Measurements from ENCODE around the gene CMYA5. TPM values are rescaled to one million over a fixed set of nuclear protein-coding genes. Genes with fewer than 3 reads are reported as not detected.

Gene CMYA5
- total RNA-seq, 1 experiment from 2014 or later = 0.81 TPM

DNA sequence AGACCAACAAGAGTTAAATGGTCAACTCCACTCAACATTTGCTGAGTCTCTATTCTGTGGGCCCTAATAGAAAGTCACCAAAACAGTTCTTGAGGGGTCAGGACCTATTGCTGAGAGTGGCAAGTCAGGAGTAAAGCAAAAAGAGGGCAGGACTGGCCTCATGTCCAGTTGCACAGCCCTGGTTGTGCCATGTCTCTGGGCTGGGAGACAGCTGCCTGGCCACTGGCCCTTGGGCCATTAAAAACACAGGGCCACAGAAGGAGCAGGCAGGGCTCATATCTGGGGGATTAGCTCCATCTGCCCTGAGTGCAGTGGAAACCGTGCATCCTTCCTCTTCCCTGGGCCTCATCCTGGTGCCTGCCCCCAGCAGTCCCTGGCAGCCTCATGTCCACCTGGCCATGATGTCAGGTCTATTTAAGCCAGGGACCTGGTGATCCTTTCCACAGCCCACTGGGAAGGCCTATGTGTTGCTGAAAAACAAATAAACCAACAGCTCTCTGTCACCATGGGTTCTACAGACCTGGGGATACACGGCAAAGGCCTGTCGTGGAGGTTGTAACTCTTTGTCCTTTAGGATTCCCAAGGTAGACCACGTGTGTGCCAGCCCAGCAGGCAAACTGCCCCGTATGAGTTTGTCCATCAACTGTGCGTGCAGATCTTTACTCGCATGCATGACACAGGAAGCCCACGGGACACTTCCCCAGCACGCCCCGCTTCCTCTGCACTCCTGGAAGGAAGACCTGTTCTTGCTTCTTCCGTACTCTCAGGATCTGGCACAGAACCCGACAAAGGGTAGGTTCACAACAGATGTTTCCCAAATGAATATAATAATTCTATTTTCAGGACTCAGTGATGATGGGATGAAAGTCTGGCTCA lies 152.6 kb downstream of the CMYA5 start:
- DNase-seq = no peak
- CTCF ChIA-PET = no interaction called here

DNA sequence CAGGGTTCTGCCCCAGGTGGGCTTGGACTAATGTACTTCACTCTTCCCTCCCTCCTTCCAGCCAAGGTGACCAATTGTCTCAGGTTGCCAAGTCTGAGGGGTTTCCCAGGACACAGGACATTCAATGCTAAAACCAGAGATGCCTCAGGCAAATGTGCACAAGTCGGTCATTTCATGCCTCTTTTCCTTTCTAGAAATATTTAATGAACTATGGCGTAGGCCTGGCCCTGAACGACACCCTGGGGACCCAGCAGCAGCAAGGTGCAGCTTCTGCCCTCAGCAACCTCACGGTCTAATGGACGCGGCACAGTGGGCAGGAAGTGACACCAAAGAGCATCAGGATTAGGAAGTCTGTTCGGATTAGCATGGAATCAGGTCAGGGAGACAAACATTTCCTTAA lies 153.4 kb downstream of the CMYA5 start:
- no peak for DNase-seq
- BruUV-seq (replicated peaks) = no TSS peak
- H3K27ac ChIP-seq = no peak overlapping the region
- H3K4me1 ChIP-seq (replicated peaks; ENCODE audit: insufficient read depth) = no peaks in the 10 kb centered on the region
- H3K9me3 ChIP-seq (ENCODE audit: insufficient read depth, low read depth) = no peaks in the 10 kb centered on the region
- no peak overlapping the region for H3K4me3 ChIP-seq
- H3K9me2 ChIP-seq (ENCODE audit: insufficient read depth) = no peaks in the 10 kb centered on the region
- intact Hi-C loops (cut with micrococcal nuclease; ENCODE audit: unreplicated experiment) = no loop called here
- POLR2A ChIA-PET (ENCODE audit: unreplicated experiment) = no interaction called here
- no peaks in the 10 kb centered on the region for H3F3A ChIP-seq (ENCODE audit: insufficient read depth, low read depth)
- H3K79me2 ChIP-seq (ENCODE audit: low read depth) = no peaks in the 10 kb centered on the region
- no peak overlapping the region for H2AFZ ChIP-seq
- no peak overlapping the region for H3K4me2 ChIP-seq
- no peaks in the 10 kb centered on the region for H3K36me3 ChIP-seq (ENCODE audit: low read depth)
- no peaks in the 10 kb centered on the region for H3K27me3 ChIP-seq (ENCODE audit: insufficient read depth, low read depth)
- CTCF ChIA-PET = no interaction called here
- TF ChIP-seq EZH2 (IDR thresholded peaks at IDR 0.05; ENCODE audit: low read depth) = no peak
- TF ChIP-seq, protein P1, sequence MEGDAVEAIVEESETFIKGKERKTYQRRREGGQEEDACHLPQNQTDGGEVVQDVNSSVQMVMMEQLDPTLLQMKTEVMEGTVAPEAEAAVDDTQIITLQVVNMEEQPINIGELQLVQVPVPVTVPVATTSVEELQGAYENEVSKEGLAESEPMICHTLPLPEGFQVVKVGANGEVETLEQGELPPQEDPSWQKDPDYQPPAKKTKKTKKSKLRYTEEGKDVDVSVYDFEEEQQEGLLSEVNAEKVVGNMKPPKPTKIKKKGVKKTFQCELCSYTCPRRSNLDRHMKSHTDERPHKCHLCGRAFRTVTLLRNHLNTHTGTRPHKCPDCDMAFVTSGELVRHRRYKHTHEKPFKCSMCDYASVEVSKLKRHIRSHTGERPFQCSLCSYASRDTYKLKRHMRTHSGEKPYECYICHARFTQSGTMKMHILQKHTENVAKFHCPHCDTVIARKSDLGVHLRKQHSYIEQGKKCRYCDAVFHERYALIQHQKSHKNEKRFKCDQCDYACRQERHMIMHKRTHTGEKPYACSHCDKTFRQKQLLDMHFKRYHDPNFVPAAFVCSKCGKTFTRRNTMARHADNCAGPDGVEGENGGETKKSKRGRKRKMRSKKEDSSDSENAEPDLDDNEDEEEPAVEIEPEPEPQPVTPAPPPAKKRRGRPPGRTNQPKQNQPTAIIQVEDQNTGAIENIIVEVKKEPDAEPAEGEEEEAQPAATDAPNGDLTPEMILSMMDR (conservative IDR thresholded peaks at IDR 0.05) = no peak
- no peaks in the 10 kb centered on the region for H4K20me1 ChIP-seq (ENCODE audit: insufficient read depth)

More for the DNA sequence above, 152.6 kb downstream of the CMYA5 start:
- H4K20me1 ChIP-seq (ENCODE audit: insufficient read depth) = no peaks in the 10 kb centered on the region
- H3K36me3 ChIP-seq (ENCODE audit: low read depth) = no peaks in the 10 kb centered on the region
- H3K9me3 ChIP-seq (ENCODE audit: insufficient read depth, low read depth) = no peaks in the 10 kb centered on the region
- intact Hi-C loops (cut with micrococcal nuclease; ENCODE audit: unreplicated experiment) = no loop called here
- H2AFZ ChIP-seq = no peak overlapping the region
- POLR2A ChIA-PET (ENCODE audit: unreplicated experiment) = no interaction called here
- TF ChIP-seq, protein P1 (conservative IDR thresholded peaks at IDR 0.05) = no peak
- no peak for TF ChIP-seq EZH2 (IDR thresholded peaks at IDR 0.05; ENCODE audit: low read depth)
- H3K27ac ChIP-seq = no peak overlapping the region
- H3K4me3 ChIP-seq = no peak overlapping the region
- no peaks in the 10 kb centered on the region for H3K27me3 ChIP-seq (ENCODE audit: insufficient read depth, low read depth)
- no peak overlapping the region for H3K4me2 ChIP-seq
- no peaks in the 10 kb centered on the region for H3K4me1 ChIP-seq (replicated peaks; ENCODE audit: insufficient read depth)
- H3K9me2 ChIP-seq (ENCODE audit: insufficient read depth) = no peaks in the 10 kb centered on the region
- no TSS peak for BruUV-seq (replicated peaks)
- H3F3A ChIP-seq (ENCODE audit: insufficient read depth, low read depth) = no peaks in the 10 kb centered on the region
- no peaks in the 10 kb centered on the region for H3K79me2 ChIP-seq (ENCODE audit: low read depth)

DNA sequence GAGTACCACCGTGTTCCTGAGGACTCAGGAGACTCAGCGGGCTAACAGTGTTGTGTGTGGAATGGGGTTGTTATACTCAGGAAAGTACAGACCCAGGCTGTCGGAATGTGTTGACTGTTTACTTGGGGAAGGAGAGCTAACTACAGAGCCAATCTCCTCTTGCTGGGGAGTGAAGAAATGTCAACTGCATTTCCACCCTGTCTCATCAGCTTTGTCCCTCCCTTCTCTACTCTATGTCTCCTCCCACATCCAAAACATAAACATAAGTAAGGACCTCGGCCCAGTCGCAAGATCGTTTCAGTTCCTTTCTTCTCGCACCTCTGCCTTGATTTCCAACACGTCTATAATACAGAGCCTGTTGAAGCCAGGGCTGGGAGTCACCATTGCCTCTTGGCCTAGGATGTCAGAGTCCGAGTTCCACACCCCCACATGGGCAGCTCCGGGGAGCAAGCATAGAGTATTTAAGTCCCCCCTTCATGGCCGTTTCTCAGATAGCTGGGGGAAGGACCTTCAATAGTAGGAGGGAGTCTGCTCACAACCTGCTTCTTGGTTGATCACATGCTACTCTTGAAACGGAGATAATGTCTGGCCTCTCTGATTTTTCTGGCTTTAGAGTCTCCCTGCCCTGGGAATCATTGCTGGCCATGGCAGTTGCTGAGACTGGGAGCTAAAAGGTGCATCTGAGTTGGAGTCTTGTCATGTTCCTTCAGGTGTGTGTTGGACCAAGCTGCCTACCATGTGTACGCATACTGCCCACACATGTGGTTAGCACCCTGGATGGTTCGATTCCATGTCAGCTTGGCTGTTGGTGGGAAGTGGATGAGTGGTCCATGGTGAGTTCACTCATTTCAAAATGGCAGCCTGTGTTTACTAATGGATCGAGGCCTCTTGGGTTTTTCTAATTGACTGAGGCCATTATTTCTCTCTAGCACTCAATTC lies 154.1 kb downstream of the CMYA5 start:
- Histone ChIP-seq H2AFZ (no peak overlapping the region), H3K36me3 (ENCODE audit: low read depth) (no peaks in the 10 kb centered on the region), H3K9me2 (ENCODE audit: insufficient read depth) (no peaks in the 10 kb centered on the region), H3K9me3 (ENCODE audit: insufficient read depth, low read depth) (no peaks in the 10 kb centered on the region), H3K79me2 (ENCODE audit: low read depth) (no peaks in the 10 kb centered on the region), H3K27me3 (ENCODE audit: insufficient read depth, low read depth) (no peaks in the 10 kb centered on the region), H3K4me3 (no peak overlapping the region), H3F3A (ENCODE audit: insufficient read depth, low read depth) (no peaks in the 10 kb centered on the region), H3K4me2 (no peak overlapping the region), H4K20me1 (ENCODE audit: insufficient read depth) (no peaks in the 10 kb centered on the region), H3K4me1 (replicated peaks; ENCODE audit: insufficient read depth) (no peaks in the 10 kb centered on the region), H3K27ac (no peak overlapping the region)
- TF ChIP-seq, protein P1 (conservative IDR thresholded peaks at IDR 0.05) = no peak
- TF ChIP-seq EZH2 (IDR thresholded peaks at IDR 0.05; ENCODE audit: low read depth) = no peak
- intact Hi-C loops (cut with micrococcal nuclease; ENCODE audit: unreplicated experiment) = no loop called here
- BruUV-seq (replicated peaks) = no TSS peak
- ChIA-PET CTCF (no interaction called here), POLR2A (ENCODE audit: unreplicated experiment) (no interaction called here)
- no peak for DNase-seq
